Fibroblast of pulmonary artery (primary cell): ENCODE data around the gene DENND2A.

ENCODE experiments used
- DNase-seq: peaks from one replicate; pipeline ENCODE4 v3.0.0-alpha.2; 2010; ENCODE audit warnings: low read depth
- H3K4me3 ChIP-seq: replicated peaks from 2 replicates; pipeline ENCODE4 v1.5.1; 2011; ENCODE audit warnings: low read depth, mild to moderate bottlenecking, control low read depth, low read length, moderate library complexity
- TF ChIP-seq, protein P1 (sequence below): IDR thresholded peaks from 2 replicates; pipeline ENCODE4 v1.5.1; 2011; ENCODE audit warnings: mild to moderate bottlenecking, control low read depth, low read length, inconsistent platforms; ENCODE audit errors: missing control alignments

DENND2A gene

GRCh38 chr7:140526787-140527664, 113.6 kb downstream of the DENND2A start:
- TF ChIP-seq, protein P1, sequence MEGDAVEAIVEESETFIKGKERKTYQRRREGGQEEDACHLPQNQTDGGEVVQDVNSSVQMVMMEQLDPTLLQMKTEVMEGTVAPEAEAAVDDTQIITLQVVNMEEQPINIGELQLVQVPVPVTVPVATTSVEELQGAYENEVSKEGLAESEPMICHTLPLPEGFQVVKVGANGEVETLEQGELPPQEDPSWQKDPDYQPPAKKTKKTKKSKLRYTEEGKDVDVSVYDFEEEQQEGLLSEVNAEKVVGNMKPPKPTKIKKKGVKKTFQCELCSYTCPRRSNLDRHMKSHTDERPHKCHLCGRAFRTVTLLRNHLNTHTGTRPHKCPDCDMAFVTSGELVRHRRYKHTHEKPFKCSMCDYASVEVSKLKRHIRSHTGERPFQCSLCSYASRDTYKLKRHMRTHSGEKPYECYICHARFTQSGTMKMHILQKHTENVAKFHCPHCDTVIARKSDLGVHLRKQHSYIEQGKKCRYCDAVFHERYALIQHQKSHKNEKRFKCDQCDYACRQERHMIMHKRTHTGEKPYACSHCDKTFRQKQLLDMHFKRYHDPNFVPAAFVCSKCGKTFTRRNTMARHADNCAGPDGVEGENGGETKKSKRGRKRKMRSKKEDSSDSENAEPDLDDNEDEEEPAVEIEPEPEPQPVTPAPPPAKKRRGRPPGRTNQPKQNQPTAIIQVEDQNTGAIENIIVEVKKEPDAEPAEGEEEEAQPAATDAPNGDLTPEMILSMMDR = no peak
- DNase-seq = no peak

DNA sequence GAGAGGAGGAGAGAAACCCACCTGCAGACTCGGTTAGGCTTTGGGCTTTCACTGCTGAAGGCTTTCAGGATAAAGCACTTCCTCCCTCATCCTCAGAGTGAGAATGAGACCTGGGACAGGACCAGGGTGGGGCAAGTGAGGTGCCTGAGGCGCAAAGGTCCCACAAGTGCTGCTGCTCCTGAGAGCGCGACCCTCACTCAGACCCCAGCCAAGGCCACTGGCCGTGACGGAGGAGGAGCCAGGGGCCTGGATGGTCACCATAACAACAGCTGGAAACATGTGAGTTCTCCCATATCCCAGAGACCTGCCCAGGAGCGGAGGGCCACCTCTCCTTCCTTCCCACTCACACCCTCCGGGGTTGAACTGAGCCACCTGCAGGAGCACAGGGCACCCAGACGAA, 114.4 kb downstream of the DENND2A start:
- no peak for DNase-seq
- TF ChIP-seq, protein P1 = no peak
- no peak overlapping the region for H3K4me3 ChIP-seq

More at GRCh38 chr7:140526787-140527664, 113.6 kb downstream of the DENND2A start:
- no peak overlapping the region for H3K4me3 ChIP-seq

DNA sequence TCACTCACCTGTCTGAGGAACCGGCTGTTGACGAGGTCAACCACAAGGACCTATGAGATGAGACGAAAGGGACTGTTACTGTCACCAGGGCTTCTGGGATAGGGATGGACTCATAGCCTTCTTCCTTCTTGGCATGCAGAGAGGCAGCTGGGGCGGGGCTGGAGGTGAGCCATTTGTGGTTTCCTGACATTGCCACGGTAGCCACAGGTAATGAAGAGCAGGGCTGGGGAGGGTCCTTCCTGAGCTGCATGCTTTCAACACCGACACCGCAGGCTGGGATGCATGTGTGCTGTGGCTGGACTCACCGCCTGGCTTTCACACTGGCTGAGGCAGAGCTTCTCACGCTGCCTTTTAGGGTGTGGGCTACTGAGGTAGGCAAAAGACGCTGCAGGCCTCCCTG, 114.9 kb downstream of the DENND2A start:
- H3K4me3 ChIP-seq = no peak overlapping the region
- TF ChIP-seq, protein P1 = no peak
- peak; percentile 61 for DNase-seq

GRCh38 chr7:140521421-140521820, 119.2 kb downstream of the DENND2A start:
- DNase-seq = no peak
- TF ChIP-seq, protein P1 = no peak
- no peak overlapping the region for H3K4me3 ChIP-seq

DNA sequence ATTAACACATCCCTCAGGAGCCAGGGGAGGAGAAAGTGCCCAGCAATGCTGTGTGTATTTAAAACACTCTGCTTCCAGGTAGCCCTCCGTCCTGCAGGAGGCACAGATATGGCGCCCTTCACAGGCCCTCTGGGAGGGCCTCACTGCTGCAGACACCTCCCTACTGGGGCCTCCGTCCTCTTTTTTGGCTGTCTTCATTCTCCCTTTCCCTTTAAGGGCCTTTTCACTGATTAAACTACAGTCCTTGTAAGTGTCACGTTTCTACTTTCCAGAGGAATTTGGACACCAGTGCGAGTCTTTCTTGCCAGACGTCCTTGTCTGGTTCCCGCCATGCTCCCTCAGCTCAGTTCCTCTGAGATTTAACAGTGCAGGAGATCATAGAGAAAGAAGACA, 121.6 kb downstream of the DENND2A start:
- no peak overlapping the region for H3K4me3 ChIP-seq
- TF ChIP-seq, protein P1 = no peak
- DNase-seq = no peak

DNA sequence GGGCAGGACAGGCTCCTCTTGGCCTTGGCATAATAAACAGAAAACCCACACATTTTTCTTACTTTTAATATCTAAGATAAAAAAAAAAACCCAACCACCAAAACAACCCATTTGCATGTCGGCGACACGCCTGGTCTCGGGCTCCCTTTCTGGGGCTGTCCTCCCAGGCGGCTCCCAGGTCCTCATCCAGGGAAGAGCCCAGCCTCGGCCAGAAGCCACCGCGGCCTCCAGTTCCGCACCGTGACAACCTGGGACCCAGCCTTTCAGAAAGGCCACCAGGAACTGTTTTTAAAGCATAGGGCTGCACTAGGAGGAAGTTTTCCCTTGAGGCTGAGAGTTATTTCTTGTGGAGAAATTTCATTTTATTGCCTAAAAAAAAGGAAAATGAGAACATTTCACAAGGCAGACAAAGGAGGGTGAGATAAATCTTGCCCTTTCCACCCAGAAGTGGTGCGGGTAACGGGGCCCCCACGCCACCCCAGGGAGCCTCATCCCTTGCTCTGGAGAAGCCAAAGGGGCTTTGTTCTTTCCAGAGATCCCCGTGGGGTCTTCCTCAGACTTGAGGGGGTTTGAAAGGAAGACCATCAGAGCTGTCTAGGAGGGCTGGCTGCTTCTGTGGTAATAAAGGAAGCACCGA, 122.1 kb downstream of the DENND2A start:
- TF ChIP-seq, protein P1 = no peak
- DNase-seq = no peak
- no peak overlapping the region for H3K4me3 ChIP-seq
